ENCODE measurements around the gene CEACAM20.

Gene CEACAM20

DNA sequence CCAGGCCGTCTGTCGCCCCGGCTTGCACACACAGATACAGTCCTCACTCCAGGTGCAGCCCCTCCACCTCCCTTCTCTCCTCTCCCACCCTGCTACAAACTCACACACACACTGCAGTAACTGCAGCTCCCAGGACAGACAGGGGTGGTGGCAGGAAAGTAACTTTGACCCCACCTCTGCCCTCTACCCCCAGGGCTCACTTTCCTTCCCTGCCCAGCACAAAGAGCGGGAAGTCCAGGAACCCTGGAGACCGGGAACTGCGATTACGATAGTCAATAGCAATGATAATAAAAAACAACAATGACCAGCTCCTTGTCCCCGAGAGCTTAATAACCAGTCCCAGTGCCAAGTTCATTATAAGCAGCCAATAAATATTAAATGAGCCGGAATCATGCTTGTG is at the start of gene CEACAM20:
CEACAM20 (minus strand) TSS at position 140 of the 400 bp plus-strand sequence. CDS start 166 bp downstream, outside the sequence.
- Mint-ChIP-seq H3K9me3 (peaks cover 50% of the 10 kb centered on the region), H3K4me3 (no peak within 1 kb of the TSS), H3K36me3 (ENCODE audit: low read depth) (no peaks in the 10 kb centered on the region), H3K27ac (peak within 1 kb of the TSS; percentile 2), H3K4me1 (no peaks in the 10 kb centered on the region), H3K27me3 (ENCODE audit: low read depth, poor library complexity) (peaks cover 27% of the 10 kb centered on the region)
- no peak for DNase-seq
- TF ChIP-seq, protein P1, sequence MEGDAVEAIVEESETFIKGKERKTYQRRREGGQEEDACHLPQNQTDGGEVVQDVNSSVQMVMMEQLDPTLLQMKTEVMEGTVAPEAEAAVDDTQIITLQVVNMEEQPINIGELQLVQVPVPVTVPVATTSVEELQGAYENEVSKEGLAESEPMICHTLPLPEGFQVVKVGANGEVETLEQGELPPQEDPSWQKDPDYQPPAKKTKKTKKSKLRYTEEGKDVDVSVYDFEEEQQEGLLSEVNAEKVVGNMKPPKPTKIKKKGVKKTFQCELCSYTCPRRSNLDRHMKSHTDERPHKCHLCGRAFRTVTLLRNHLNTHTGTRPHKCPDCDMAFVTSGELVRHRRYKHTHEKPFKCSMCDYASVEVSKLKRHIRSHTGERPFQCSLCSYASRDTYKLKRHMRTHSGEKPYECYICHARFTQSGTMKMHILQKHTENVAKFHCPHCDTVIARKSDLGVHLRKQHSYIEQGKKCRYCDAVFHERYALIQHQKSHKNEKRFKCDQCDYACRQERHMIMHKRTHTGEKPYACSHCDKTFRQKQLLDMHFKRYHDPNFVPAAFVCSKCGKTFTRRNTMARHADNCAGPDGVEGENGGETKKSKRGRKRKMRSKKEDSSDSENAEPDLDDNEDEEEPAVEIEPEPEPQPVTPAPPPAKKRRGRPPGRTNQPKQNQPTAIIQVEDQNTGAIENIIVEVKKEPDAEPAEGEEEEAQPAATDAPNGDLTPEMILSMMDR (IDR thresholded peaks at IDR 0.05): no peak

DNA sequence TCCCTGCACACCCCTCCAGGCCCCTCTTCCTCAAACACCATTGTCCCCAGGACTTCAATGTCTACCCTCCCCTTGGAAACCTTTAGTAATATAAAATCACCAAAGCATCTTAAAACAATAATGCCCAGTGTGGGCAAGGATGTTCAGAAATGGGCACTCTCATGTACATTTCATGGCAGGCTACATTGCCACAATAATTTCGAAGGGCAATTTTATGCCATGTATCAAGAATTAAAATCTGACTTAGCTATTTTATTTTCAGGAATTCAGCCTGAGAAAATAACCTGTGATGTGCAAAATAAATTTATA is 48.0 kb upstream of the CEACAM20 start:
- H3K27ac Mint-ChIP-seq: no peak overlapping the region
- DNase-seq: no peak
- H3K4me3 Mint-ChIP-seq: no peak overlapping the region

DNA sequence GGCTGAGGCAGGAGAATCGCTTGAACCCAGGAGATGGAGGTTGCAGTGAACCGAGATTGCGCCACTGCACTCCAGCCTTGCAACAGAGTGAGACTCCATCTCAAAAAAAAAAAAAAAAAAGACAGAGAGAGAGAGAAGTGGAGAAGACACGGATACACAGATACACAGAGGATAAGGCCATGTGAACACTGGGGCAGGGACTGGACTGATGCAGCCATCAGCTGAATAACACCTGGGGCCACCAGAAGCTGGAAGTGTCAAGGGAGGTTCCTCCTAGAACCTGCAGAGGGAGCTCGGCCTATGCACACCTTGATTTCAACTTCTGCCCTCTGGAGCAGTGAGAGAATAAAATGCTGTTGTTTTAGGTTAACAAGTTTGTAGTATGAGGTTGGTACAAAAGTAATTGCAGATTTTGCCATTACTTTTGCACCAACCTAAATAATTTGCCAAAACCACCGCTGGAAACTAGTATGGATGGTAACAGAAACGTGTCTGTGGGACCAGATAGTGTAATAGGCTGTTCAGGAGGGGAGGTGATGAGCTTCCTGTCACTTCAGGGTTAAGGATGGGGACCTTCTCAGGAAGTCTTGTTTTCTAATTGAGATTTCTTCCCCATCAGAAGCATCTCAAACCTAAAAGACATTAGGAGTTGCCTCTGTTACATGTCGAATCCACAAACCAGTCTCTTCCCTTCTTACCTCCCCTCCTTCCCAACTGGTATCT is 47.5 kb upstream of the CEACAM20 start:
- no peak for DNase-seq
- Mint-ChIP-seq H3K4me1 (peaks cover 18% of the 10 kb centered on the region), H3K36me3 (ENCODE audit: low read depth) (no peaks in the 10 kb centered on the region), H3K27ac (no peak overlapping the region), H3K9me3 (peaks cover 9% of the 10 kb centered on the region), H3K27me3 (ENCODE audit: low read depth, poor library complexity) (no peaks in the 10 kb centered on the region), H3K4me3 (no peak overlapping the region)
- TF ChIP-seq, protein P1 (IDR thresholded peaks at IDR 0.05): peak; percentile 20

More for the DNA sequence above, 48.0 kb upstream of the CEACAM20 start:
- H3K4me1 Mint-ChIP-seq: peaks cover 18% of the 10 kb centered on the region
- H3K27me3 Mint-ChIP-seq (ENCODE audit: low read depth, poor library complexity): peaks cover 4% of the 10 kb centered on the region
- H3K9me3 Mint-ChIP-seq: peaks cover 9% of the 10 kb centered on the region
- H3K36me3 Mint-ChIP-seq (ENCODE audit: low read depth): no peaks in the 10 kb centered on the region
- TF ChIP-seq, protein P1 (IDR thresholded peaks at IDR 0.05): no peak

DNA sequence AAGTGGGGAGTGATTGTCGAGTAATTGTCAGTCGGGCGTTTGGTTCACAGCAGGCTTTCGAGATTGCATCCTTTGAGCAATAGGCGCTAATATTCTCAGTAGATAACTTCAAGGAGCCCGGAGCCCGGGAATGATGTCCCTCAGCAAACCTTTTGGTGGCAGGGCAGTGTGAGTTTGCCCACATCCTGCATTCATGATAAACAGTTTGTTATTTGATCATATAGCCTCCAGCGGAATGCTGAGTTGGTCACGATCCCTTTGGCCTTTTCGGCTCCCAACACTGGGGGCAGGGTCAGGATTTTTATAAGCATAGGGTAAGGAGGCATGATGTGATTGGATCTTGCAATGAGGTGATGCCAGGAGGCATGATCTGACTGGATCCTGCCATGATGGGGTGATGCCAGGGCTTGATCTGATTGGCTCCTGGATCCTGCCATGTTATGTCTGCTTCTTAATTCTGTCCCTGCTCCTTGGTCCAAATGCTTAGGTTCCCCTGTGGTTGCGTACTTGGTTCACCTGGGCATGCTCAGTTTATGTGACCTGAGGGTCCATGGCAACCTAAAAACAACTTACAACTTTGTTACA is 45.7 kb upstream of the CEACAM20 start:
- peaks cover 18% of the 10 kb centered on the region for H3K4me1 Mint-ChIP-seq
- H3K9me3 Mint-ChIP-seq: peaks cover 9% of the 10 kb centered on the region
- peak overlapping the region; percentile 60 for H3K27ac Mint-ChIP-seq
- H3K36me3 Mint-ChIP-seq (ENCODE audit: low read depth): no peaks in the 10 kb centered on the region
- no peaks in the 10 kb centered on the region for H3K27me3 Mint-ChIP-seq (ENCODE audit: low read depth, poor library complexity)
- no peak overlapping the region for H3K4me3 Mint-ChIP-seq
- no peak for DNase-seq
- TF ChIP-seq, protein P1 (IDR thresholded peaks at IDR 0.05): no peak

DNA sequence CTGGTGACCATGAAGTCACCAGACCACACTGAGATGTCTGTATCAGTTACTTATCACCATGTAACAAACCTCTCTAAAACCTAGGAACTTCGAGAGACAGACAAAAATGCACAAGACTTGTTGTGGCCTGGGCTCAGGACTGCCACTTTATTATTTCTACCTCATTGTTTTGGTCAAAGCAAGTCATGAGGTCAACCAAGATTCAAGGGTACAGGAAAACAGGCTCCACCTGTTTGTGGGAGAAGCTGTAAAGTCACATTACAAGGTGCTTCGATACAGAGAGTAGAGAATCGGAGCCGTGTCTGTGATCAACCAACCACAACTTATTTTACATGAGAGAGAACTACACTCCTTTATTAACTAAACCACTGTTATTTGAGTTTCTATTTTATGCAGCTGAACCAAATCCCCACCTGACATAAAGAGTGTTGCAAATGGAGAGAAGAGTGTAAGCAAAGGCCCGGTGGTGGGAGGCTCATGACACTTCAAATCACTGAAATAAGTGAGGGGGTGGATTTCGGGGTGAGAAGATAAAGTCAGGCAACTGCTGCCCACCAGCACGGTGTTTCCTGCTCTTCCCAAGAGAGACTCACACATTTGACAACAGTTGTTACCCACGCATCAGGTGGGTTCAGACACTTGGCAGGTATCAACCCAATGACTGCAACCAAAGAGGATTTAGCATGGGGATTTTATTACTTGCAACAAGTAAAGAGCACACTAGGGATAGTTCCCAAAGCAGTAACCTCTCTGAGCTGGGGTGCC is 44.9 kb upstream of the CEACAM20 start:
- Mint-ChIP-seq H3K4me3 (no peak overlapping the region), H3K4me1 (peaks cover 18% of the 10 kb centered on the region), H3K9me3 (peaks cover 9% of the 10 kb centered on the region), H3K27ac (peak overlapping the region; percentile 84), H3K36me3 (ENCODE audit: low read depth) (no peaks in the 10 kb centered on the region), H3K27me3 (ENCODE audit: low read depth, poor library complexity) (no peaks in the 10 kb centered on the region)
- no peak for DNase-seq
- TF ChIP-seq, protein P1 (IDR thresholded peaks at IDR 0.05): no peak
